ENCODE results near the gene MATR3. TPM values are rescaled to one million over a fixed set of nuclear protein-coding genes. Genes with fewer than 3 reads are reported as not detected.

The MATR3 gene
- total RNA-seq, 6 donors from 2014 or later: 125 to 264 (median 158) TPM

DNA sequence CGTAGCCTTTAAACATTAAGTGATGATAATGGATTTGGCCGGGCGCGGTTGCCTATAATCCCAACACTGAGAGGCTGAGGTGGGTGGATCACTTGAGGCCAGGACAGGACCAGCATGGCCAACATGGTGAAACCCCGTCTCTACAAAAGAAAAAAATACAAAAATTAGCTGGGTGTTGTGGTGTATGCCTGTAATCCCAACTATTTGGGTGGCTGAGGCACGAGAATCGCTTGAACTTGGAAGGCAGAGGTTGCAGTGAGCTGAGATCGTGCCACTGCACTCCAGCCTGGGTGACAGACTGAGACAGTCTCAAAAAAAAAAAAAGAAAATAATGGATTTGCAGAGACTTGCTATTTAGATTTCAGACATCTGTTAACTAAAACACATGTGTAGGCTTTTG, 9.2 kb upstream of the MATR3 start:
- WGBS, 2 donors: 95 to 97% methylated on average over 8 of the region's 8 CpGs
- no peaks in the 10 kb centered on the region for H3K9me3 ChIP-seq

DNA sequence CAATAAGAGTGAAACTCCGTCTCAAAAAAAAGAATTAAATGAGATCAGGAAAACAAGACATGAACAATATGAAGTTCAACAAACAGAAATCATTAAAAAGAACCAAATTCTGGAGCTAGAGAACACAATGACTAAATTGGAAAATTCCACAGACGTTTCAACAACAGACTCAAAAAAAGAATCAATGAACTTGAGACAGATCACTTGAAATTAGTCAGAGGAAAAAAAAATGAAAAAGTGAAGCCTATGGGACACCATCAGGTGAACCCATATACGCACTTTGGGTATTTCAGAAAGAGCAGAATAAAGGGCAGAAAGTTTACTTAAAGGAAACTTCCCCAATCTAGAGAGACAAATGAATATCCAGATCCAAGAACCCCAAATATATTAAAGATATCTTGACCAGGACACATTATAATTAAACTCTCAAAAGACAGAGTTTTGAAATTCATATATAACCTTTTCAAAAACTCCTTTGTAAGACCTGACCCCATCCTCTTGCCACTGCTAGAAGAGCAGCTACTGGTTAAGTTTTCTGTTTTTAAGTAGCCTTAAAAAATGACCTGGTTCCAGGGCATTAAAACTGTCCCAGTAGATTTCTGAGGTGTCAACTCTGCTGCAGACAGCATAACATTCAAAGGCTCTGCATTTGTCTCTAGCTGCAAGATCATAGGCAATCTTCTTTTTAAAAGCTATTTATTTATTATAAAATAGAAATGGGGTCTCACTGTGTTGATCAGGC, 7.7 kb upstream of the MATR3 start:
- no peaks in the 10 kb centered on the region for H3K27me3 ChIP-seq
- H3K36me3 ChIP-seq: peaks cover 0 to 29% (median 8%) of the 10 kb centered on the region in 4 donors
- H3K4me1 ChIP-seq: peaks cover 0 to 6% (median 3%) of the 10 kb centered on the region in 4 donors
- no peak overlapping the region for H3K4me3 ChIP-seq
- H3K27ac ChIP-seq: no peak overlapping the region
- ATAC-seq (ENCODE audit: low FRiP score in 2 of 2): no peak
- no peaks in the 10 kb centered on the region for H3K9me3 ChIP-seq
- TF ChIP-seq POLR2AphosphoS5 (IDR thresholded peaks at IDR 0.05) (no peak), EP300 (IDR thresholded peaks at IDR 0.05) (no peak), POLR2A (IDR thresholded peaks at IDR 0.05) (no peak)
- TF ChIP-seq, protein P1, sequence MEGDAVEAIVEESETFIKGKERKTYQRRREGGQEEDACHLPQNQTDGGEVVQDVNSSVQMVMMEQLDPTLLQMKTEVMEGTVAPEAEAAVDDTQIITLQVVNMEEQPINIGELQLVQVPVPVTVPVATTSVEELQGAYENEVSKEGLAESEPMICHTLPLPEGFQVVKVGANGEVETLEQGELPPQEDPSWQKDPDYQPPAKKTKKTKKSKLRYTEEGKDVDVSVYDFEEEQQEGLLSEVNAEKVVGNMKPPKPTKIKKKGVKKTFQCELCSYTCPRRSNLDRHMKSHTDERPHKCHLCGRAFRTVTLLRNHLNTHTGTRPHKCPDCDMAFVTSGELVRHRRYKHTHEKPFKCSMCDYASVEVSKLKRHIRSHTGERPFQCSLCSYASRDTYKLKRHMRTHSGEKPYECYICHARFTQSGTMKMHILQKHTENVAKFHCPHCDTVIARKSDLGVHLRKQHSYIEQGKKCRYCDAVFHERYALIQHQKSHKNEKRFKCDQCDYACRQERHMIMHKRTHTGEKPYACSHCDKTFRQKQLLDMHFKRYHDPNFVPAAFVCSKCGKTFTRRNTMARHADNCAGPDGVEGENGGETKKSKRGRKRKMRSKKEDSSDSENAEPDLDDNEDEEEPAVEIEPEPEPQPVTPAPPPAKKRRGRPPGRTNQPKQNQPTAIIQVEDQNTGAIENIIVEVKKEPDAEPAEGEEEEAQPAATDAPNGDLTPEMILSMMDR (IDR thresholded peaks at IDR 0.05): no peak
- no peak for DNase-seq
- WGBS, 2 donors: 93 to 95% methylated on average over 3 of the region's 3 CpGs

More for the DNA sequence above, 9.2 kb upstream of the MATR3 start:
- Histone ChIP-seq H3K4me3 (no peak overlapping the region), H3K27me3 (no peaks in the 10 kb centered on the region), H3K27ac (no peak overlapping the region), H3K36me3 (peaks cover 0 to 37% (median 9%) of the 10 kb centered on the region in 4 donors), H3K4me1 (peaks cover 0 to 6% (median 3%) of the 10 kb centered on the region in 4 donors)
- ATAC-seq (ENCODE audit: low FRiP score in 2 of 2) (no peak), DNase-seq (no peak)
- no peak for TF ChIP-seq POLR2AphosphoS5 (IDR thresholded peaks at IDR 0.05)
- no peak for TF ChIP-seq EP300 (IDR thresholded peaks at IDR 0.05)

DNA sequence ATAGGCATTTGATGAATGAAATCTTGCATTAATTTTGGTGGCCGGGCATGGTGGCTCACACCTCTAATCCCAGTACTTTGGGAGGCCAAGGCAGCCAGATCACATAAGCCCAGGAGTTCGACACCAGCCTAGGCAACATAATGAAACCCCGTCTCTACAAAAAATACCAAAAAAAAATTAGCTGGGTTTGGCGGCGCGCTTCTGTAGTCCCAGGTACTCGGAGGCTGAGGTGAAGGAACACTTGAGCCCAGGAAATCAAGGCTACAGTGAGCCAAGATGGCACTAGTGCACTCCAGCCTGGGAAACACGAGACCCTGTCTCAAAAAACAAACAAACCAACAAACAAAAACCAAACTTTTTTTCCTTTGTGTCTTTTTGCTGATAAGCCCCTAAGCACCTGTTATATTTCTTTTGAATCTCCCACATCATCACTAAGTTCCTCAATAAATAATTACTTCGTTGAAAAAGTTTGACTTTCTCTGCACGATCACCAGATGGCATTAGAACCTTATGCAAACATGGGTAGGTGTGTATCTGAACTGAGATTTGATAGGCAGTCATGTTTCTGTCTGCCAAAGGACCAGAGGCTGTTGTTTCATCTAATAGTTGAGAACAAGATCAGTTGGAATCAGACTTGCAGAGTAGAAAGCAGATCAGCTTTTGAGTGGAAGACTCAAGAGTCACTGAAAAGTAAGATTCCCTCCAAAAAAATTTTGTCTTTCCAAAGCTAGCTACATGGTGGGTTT, 5.5 kb upstream of the MATR3 start:
- H3K27ac ChIP-seq: no peak overlapping the region
- peaks cover 0 to 3% (median 2%) of the 10 kb centered on the region in 4 donors for H3K4me1 ChIP-seq
- 65 to 66% methylated on average over 10 of the region's 10 CpGs for whole genome bisulfite sequencing, 2 donors
- TF ChIP-seq EP300 (IDR thresholded peaks at IDR 0.05) (no peak), POLR2AphosphoS5 (IDR thresholded peaks at IDR 0.05) (no peak), POLR2A (IDR thresholded peaks at IDR 0.05) (no peak)
- TF ChIP-seq, protein P1 (IDR thresholded peaks at IDR 0.05): peak in 2 of 6 experiments; percentile 5 to 14
- no peak overlapping the region for H3K4me3 ChIP-seq
- ATAC-seq (ENCODE audit: low FRiP score in 2 of 2): no peak
- no peak for DNase-seq
- peaks cover 0 to 20% (median 7%) of the 10 kb centered on the region in 4 donors for H3K36me3 ChIP-seq
- H3K9me3 ChIP-seq: no peaks in the 10 kb centered on the region
- H3K27me3 ChIP-seq: no peaks in the 10 kb centered on the region

DNA sequence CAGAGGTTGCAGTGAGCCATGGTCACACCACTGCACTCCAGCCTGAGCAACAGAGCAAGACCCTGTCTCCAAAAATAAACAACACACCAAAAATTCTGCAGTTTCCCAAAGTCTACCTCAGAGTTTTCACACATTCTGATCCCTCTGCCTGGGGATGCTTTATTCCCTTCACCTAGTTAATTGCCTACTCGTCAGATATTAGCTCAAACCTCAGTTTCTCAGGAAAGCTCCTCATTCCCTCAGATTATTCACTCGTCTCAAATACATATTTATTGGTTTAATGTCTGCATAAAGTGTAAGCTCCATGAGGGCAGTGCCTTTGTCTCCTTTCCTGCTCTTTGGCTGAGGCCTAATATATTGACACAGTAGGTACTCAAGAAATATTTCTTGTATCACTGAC, 2.5 kb upstream of the MATR3 start:
- ATAC-seq (ENCODE audit: low FRiP score in 2 of 2) (no peak), DNase-seq (no peak)
- no peaks in the 10 kb centered on the region for H3K36me3 ChIP-seq
- no peak for TF ChIP-seq POLR2A (IDR thresholded peaks at IDR 0.05)
- TF ChIP-seq, protein P1 (IDR thresholded peaks at IDR 0.05): no peak
- no peak for TF ChIP-seq POLR2AphosphoS5 (IDR thresholded peaks at IDR 0.05)
- no peak for TF ChIP-seq EP300 (IDR thresholded peaks at IDR 0.05)
- H3K9me3 ChIP-seq: no peaks in the 10 kb centered on the region
- H3K4me1 ChIP-seq: peaks cover 11 to 19% (median 15%) of the 10 kb centered on the region in 4 donors
- no peak overlapping the region for H3K27ac ChIP-seq
- no peaks in the 10 kb centered on the region for H3K27me3 ChIP-seq
- H3K4me3 ChIP-seq: no peak overlapping the region
- 98 to 100% methylated on average over 2 of the region's 2 CpGs for WGBS, 2 donors

DNA sequence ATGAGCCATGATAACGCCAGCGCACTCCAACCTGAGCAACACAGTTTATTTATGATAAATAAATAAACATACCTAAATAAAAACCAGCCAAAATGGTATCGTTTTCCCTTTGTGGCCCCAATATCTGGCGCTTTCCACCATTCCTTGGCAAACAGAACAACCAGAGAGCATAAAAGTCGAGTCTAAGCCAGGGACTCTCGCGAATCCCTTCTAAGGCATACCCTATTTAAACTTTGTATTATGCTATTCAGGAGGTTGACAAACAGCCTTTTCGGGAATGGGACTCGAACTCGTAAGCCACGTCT, 386 bp upstream of the MATR3 start:
- no peaks in the 10 kb centered on the region for H3K9me3 ChIP-seq
- H3K27me3 ChIP-seq: no peaks in the 10 kb centered on the region
- no peaks in the 10 kb centered on the region for H3K36me3 ChIP-seq
- H3K4me3 ChIP-seq: peak overlapping the region; percentile 4 to 94 (median 72)
- H3K4me1 ChIP-seq: peaks cover 32 to 40% (median 35%) of the 10 kb centered on the region in 4 donors
- 23 to 34% methylated on average over 11 of the region's 11 CpGs for WGBS, 2 donors
- H3K27ac ChIP-seq: peak overlapping the region; percentile 98 to 100 (median 100)
- DNase-seq: no peak
- TF ChIP-seq, protein P1 (IDR thresholded peaks at IDR 0.05): no peak
- TF ChIP-seq EP300 (IDR thresholded peaks at IDR 0.05) (no peak), POLR2A (IDR thresholded peaks at IDR 0.05) (no peak), POLR2AphosphoS5 (IDR thresholded peaks at IDR 0.05) (no peak)
- ATAC-seq (ENCODE audit: low FRiP score in 2 of 2): no peak
